Memory B cell (primary cell): ENCODE results near the gene FGFR3.
A peak's percentile ranks its signal among the peaks of the same experiment; 100 is the strongest.

Experiments
- ATAC-seq: fragments of 150-1000 bp; cut with Tn5 transposase; 2 replicates; pipeline ENCODE4 v1.10.0; 2021; ENCODE audit warnings: low read depth, mild to moderate bottlenecking, moderate library complexity
- DNase-seq, 2 donors: peaks; one replicate each; pipeline ENCODE4 v3.0.0; 2022; ENCODE audit warnings: low spot score in 2 of 2
- H3K27ac Mint-ChIP-seq: one replicate; pipeline ENCODE4 v1.8.0; 2022; ENCODE audit warnings: mild to moderate bottlenecking, moderate library complexity, mixed read lengths
- H3K27me3 Mint-ChIP-seq: one replicate; pipeline ENCODE4 v1.8.0; 2022; ENCODE audit warnings: mixed read lengths
- H3K36me3 Mint-ChIP-seq: one replicate; pipeline ENCODE4 v1.8.0; 2022; ENCODE audit warnings: mild to moderate bottlenecking, mixed read lengths
- H3K4me1 Mint-ChIP-seq: one replicate; pipeline ENCODE4 v1.8.0; 2022; ENCODE audit warnings: mixed read lengths
- H3K4me3 Mint-ChIP-seq: one replicate; pipeline ENCODE4 v1.8.0; 2022; ENCODE audit warnings: mild to moderate bottlenecking, moderate library complexity, mixed read lengths
- H3K9me3 Mint-ChIP-seq: one replicate; pipeline ENCODE4 v1.8.0; 2022; ENCODE audit warnings: mixed read lengths

Gene FGFR3

GRCh38 chr4:1760521-1761071 lies 32.5 kb upstream of the FGFR3 start:
- peaks cover 5% of the 10 kb centered on the region for H3K4me1 Mint-ChIP-seq
- H3K36me3 Mint-ChIP-seq: no peaks in the 10 kb centered on the region
- H3K27ac Mint-ChIP-seq: no peak overlapping the region
- ATAC-seq (no peak), DNase-seq (no peak)
- H3K27me3 Mint-ChIP-seq: peaks cover 13% of the 10 kb centered on the region
- no peaks in the 10 kb centered on the region for H3K9me3 Mint-ChIP-seq
- H3K4me3 Mint-ChIP-seq: no peak overlapping the region

DNA sequence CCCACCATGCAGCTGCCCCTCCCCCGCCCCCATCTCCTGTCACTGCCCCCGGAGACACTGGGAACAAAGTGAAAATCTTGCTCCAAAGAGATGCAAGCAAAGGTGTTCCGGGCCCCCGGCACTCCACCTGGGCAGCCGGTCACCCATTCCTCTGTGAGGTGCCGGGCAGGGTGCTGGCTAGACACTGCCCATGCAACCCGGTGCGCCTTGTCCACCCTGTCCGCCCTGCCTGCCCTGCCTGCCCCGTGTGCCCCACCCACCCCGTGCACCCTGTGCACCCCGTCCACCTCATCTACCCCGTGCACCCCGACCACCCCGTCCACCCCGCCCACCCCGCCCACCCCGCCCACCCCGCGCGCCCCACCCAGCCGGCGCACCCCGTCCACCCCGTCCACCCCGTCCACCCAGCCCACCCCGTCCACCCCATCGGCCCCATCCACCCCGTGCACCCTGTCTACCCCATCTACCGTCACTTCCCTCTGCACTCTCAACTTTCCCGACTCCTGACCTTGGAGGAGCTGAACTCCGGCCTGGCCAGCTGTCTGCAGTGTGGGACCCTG lies 31.9 kb upstream of the FGFR3 start:
- H3K9me3 Mint-ChIP-seq: no peaks in the 10 kb centered on the region
- no peaks in the 10 kb centered on the region for H3K36me3 Mint-ChIP-seq
- ATAC-seq: no peak
- H3K4me3 Mint-ChIP-seq: no peak overlapping the region
- H3K4me1 Mint-ChIP-seq: peaks cover 6% of the 10 kb centered on the region
- DNase-seq: no peak
- H3K27me3 Mint-ChIP-seq: peaks cover 13% of the 10 kb centered on the region
- H3K27ac Mint-ChIP-seq: no peak overlapping the region

- Mint-ChIP-seq H3K9me3 (no peaks in the 10 kb centered on the region), H3K27me3 (peaks cover 12% of the 10 kb centered on the region), H3K4me1 (peaks cover 6% of the 10 kb centered on the region), H3K4me3 (peak overlapping the region; percentile 21), H3K36me3 (no peaks in the 10 kb centered on the region), H3K27ac (no peak overlapping the region)
- ATAC-seq (no peak), DNase-seq (no peak)
Measured at GRCh38 chr4:1762264-1763010, 30.7 kb upstream of the FGFR3 start.

GRCh38 chr4:1763070-1763549 lies 30.0 kb upstream of the FGFR3 start:
- ATAC-seq (no peak), DNase-seq (no peak)
- Mint-ChIP-seq H3K4me1 (peaks cover 9% of the 10 kb centered on the region), H3K9me3 (no peaks in the 10 kb centered on the region), H3K4me3 (peak overlapping the region; percentile 41), H3K36me3 (no peaks in the 10 kb centered on the region), H3K27me3 (peaks cover 10% of the 10 kb centered on the region), H3K27ac (no peak overlapping the region)

DNA sequence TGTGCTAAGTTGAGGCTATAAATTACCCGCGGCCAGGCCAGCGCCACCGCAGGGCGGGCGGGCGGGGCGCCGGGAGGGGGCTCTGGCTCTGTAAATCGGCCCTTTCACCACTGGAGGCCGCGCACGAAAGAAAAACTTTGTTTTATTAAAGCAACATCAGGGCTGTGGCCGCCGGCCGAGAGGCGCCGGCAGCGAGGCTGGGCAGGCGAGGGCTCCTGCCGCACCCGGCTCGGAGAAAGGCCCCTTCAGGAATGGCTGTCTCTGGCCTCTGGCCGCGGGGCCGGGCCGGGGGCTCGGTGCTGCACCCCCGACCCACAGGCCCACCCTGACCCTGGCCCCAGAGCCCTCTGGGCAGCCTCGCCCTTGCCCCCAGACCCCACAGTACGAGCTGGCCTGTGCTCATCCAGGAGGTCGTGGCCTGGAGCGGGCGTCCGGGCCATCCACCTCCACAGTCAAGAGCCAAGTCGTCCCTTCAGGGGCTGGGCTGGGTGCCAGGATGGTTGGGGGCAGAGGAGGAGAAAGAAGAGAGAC lies 29.5 kb upstream of the FGFR3 start:
- H3K27ac Mint-ChIP-seq: no peak overlapping the region
- ATAC-seq (peak; percentile 32), DNase-seq (no peak)
- H3K36me3 Mint-ChIP-seq: no peaks in the 10 kb centered on the region
- H3K27me3 Mint-ChIP-seq: peaks cover 12% of the 10 kb centered on the region
- peaks cover 12% of the 10 kb centered on the region for H3K4me1 Mint-ChIP-seq
- no peaks in the 10 kb centered on the region for H3K9me3 Mint-ChIP-seq
- H3K4me3 Mint-ChIP-seq: no peak overlapping the region

DNA sequence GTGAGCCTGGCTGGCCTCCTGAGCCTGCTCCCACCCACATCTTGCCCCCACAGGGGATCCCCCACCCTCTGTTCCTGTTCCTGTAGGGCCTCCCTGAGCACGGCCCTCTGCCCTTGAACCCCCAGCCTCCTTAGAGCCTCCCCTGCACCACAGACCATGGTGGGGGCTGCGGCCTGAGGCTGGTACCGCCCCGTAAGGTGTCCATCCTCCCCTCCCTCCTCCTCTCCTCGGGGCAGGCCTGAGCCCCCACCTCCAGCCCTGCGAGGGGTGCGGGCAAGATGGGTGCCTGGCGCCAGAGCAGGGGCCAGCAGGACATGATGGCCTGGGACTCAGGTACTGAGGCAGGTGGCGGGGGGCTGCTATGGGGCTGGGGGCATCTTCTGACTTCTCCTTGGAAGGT lies 28.4 kb upstream of the FGFR3 start:
- H3K27me3 Mint-ChIP-seq: peaks cover 14% of the 10 kb centered on the region

GRCh38 chr4:1765409-1766072 lies 27.6 kb upstream of the FGFR3 start:
- ATAC-seq: no peak
- Mint-ChIP-seq H3K4me1 (peaks cover 9% of the 10 kb centered on the region), H3K27me3 (peaks cover 10% of the 10 kb centered on the region), H3K27ac (no peak overlapping the region), H3K9me3 (no peaks in the 10 kb centered on the region), H3K4me3 (peak overlapping the region; percentile 55), H3K36me3 (no peaks in the 10 kb centered on the region)
- no peak for DNase-seq

More for the DNA sequence above, 28.4 kb upstream of the FGFR3 start:
- DNase-seq (no peak), ATAC-seq (no peak)
- no peaks in the 10 kb centered on the region for H3K36me3 Mint-ChIP-seq
- H3K4me1 Mint-ChIP-seq: peaks cover 12% of the 10 kb centered on the region
- no peak overlapping the region for H3K27ac Mint-ChIP-seq
- no peak overlapping the region for H3K4me3 Mint-ChIP-seq
- no peaks in the 10 kb centered on the region for H3K9me3 Mint-ChIP-seq

- Mint-ChIP-seq H3K9me3 (no peaks in the 10 kb centered on the region), H3K4me1 (peaks cover 9% of the 10 kb centered on the region), H3K27me3 (peaks cover 10% of the 10 kb centered on the region), H3K27ac (no peak overlapping the region), H3K36me3 (no peaks in the 10 kb centered on the region), H3K4me3 (no peak overlapping the region)
- DNase-seq (no peak), ATAC-seq (no peak)
Measured at GRCh38 chr4:1766106-1767060, 26.7 kb upstream of the FGFR3 start.

- ATAC-seq: peak; percentile 44
- no peak overlapping the region for H3K27ac Mint-ChIP-seq
- no peaks in the 10 kb centered on the region for H3K36me3 Mint-ChIP-seq
- peaks cover 10% of the 10 kb centered on the region for H3K27me3 Mint-ChIP-seq
- peaks cover 9% of the 10 kb centered on the region for H3K4me1 Mint-ChIP-seq
- H3K4me3 Mint-ChIP-seq: no peak overlapping the region
- H3K9me3 Mint-ChIP-seq: no peaks in the 10 kb centered on the region
- DNase-seq: no peak
Measured at GRCh38 chr4:1767061-1767769, 25.9 kb upstream of the FGFR3 start.

DNA sequence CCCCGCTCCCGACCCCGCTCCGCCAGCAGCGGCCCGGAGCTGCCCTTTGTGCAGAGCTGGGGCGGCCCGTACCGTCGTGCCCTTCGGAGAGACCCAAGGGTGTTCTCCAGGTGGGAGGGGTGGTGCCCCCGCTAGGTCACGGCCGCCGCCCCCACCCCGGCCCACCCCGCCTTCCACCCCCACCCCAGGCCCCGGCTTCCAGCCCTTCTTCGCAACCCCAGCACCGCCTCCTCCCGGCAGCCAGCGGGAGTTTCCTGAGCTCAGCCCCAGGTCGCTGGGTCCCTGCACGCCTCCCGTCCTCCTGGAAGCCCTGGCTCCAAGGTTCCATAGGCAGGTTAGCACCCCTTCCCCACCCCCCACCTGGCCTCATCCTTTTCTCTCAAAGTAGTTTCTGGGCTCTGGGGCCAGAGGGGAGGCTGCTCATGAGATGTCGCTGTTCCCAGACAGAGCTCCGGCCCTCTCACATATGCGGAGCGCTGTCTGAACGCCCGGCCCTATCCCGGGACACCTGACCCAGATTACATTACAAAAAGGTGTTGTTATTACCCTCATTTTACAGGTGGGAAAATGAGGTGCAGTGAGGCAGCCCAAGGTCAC lies 25.2 kb upstream of the FGFR3 start:
- Mint-ChIP-seq H3K4me3 (peak overlapping the region; percentile 90), H3K4me1 (peaks cover 9% of the 10 kb centered on the region), H3K27ac (no peak overlapping the region), H3K9me3 (no peaks in the 10 kb centered on the region), H3K27me3 (peaks cover 8% of the 10 kb centered on the region), H3K36me3 (no peaks in the 10 kb centered on the region)
- DNase-seq: no peak
- peak; percentile 54 for ATAC-seq

DNA sequence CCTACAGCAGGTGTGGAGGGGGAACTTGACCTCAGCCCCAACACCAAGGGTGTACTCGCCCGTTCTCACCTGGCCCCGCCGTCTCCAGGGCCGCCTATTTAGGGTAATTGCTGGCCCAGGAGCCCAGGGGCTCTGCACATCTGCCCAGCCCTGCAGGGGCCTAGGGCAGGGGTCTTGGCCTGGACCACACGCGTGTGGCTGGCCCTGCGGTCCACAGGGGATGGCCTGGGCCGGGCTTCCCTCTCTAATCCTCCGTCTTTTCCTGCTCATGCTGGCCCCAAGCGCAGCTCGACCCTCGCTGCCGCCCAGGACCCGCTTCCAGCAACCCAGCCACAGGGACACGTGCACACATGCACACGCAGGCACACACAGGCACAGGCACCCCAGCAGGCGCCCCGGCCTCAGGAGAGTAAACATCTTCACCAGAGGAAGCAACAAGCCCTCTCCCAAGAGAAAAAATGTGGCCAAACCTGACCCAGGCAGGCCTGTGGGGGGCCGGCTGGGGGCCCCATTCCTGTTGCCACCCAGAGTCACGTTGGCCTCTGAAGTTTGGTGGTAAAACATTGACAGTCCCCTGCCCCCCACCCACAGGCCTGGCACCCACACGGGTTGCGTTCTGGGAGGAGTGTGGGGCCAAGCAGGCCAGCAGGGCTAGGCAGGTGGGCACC lies 24.6 kb upstream of the FGFR3 start:
- H3K9me3 Mint-ChIP-seq: no peaks in the 10 kb centered on the region
- DNase-seq (no peak), ATAC-seq (no peak)
- peak overlapping the region; percentile 90 for H3K4me3 Mint-ChIP-seq
- H3K27me3 Mint-ChIP-seq: peaks cover 10% of the 10 kb centered on the region
- H3K27ac Mint-ChIP-seq: no peak overlapping the region
- H3K36me3 Mint-ChIP-seq: no peaks in the 10 kb centered on the region
- H3K4me1 Mint-ChIP-seq: peaks cover 9% of the 10 kb centered on the region

DNA sequence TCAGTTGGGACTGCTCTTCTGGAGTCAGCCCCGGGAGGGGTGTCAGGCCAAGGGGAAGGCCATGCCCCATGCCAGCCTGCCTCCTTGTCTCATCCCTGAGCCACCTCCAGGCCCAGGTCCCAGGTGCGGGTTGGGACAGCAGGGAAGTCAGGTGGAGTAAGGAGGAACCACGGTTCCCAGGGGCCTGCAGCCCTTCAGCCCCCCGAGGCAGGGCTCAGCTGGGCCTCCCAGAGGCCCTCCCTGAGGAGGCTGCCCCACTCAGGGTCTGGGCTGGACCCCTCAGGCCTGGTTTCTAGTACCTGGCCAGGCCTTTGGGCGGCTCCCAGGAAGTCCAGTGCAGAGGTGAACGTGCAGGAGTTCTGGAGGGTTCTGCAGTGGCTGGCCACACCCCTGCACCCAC lies 23.4 kb upstream of the FGFR3 start:
- Mint-ChIP-seq H3K4me3 (no peak overlapping the region), H3K27me3 (peaks cover 16% of the 10 kb centered on the region), H3K36me3 (no peaks in the 10 kb centered on the region), H3K4me1 (peaks cover 9% of the 10 kb centered on the region), H3K9me3 (no peaks in the 10 kb centered on the region), H3K27ac (no peak overlapping the region)
- no peak for DNase-seq
- no peak for ATAC-seq
